ENCODE data around the gene ZFYVE27. TPM values are rescaled to one million over a fixed set of nuclear protein-coding genes. Genes with fewer than 3 reads are reported as not detected.
A peak's percentile ranks its signal among the peaks of the same experiment; 100 is the strongest.

ZFYVE27 gene
- polyA plus RNA-seq, 3 donors, result 13.5 to 16.4 (median 14.6) TPM

DNA sequence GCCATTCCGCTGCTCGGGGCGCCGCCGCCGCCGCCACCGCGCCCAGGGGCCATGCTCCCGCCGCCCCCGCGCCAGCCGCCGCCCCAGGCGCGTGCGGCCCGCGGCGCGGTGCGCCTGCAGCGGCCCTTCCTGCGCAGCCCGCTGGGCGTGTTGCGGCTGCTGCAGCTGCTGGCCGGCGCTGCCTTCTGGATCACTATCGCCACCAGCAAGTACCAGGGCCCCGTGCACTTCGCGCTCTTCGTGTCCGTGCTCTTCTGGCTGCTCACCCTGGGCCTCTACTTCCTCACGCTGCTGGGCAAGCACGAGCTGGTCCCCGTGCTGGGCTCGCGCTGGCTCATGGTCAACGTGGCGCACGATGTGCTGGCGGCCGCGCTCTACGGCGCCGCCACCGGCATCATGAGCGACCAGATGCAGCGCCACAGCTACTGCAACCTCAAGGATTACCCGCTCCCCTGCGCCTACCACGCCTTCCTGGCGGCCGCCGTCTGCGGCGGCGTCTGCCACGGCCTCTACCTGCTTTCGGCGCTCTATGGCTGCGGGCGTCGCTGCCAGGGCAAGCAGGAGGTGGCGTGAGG is 23.0 kb upstream of the ZFYVE27 start:
- H3K27ac ChIP-seq (ENCODE audit: low read depth, low read length), result peak overlapping the region; percentile 78
- 0 to 1% (median 0%) methylated on average over 54 to 69 of the region's 69 CpGs for WGBS, 3 donors

DNA sequence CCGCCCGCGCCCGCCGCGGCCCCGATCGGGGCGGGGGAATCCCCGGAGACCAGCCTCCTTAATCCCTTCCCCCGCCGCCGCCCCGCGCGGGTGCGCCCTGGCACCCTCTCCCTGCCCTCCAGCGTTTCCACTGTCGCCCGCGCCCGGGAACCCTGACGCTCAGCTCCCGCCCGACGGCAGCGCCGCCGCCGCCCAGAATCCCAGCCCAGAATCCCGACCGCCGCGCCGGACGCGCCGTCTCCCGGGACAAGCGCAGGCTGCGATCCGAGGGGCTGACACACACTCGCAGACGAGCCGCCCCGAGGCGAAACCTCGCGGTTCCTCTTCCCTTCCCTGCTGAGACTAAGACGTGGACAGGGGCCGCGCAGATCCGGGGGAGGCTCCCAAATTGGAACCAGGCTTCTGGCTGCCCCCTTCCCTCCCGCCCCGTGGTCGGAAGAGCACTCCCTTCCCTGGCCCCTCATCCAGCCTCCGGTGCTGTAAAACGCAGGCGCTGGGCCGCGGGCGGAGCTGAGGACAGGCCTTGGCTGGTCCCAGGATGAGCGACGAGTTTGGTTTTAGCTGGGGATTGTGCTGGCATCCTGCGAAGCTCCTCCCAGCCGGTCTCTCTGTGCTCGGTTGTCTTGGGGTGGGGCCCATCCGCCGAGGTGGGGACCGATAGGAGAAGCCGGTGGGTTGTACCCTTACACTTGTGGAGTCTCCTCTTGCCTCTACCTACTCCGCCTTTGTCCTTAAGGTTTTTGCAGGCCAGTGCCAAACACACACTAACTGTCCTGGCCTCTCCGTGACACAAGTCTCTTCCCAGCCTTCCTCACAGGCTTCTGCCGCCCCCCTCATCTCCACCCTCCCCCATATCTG is 22.3 kb upstream of the ZFYVE27 start:
- 3 to 11% (median 4%) methylated on average over 60 to 74 of the region's 74 CpGs for WGBS, 3 donors
- H3K27ac ChIP-seq (ENCODE audit: low read depth, low read length), result peak overlapping the region; percentile 78

DNA sequence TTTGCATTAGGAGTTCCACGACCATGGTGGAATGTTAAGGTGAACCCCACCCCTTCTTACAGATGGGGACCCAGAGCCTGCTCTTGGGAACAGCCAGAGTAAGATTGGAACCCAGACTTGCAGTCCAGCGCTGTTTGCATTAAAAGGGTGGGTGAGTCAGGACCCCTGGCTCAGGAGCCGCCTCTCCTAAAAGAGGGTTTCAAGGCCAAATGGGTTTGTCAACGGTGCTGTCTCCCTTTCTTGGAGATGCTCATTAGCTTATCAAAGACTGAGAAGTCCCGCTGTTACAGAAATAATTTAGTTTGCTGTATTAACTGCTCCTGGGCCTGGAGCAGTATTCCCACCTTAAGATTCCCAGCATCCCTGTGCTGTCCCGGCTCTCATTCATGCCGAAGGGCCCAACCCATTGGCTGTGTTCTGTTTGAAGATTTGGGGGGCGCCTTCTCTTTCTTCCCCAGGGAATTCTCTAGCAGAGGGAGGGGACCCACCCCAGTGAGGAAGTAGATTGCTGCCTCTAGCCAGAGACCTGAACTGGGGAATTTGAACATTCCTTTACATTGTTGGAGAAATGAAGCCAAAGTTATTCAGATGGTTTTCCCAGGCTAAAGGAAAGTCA is 21.6 kb upstream of the ZFYVE27 start:
- 55 to 78% (median 58%) methylated on average over 8 of the region's 8 CpGs for whole genome bisulfite sequencing, 3 donors
- peak overlapping the region; percentile 78 for H3K27ac ChIP-seq (ENCODE audit: low read depth, low read length)

DNA sequence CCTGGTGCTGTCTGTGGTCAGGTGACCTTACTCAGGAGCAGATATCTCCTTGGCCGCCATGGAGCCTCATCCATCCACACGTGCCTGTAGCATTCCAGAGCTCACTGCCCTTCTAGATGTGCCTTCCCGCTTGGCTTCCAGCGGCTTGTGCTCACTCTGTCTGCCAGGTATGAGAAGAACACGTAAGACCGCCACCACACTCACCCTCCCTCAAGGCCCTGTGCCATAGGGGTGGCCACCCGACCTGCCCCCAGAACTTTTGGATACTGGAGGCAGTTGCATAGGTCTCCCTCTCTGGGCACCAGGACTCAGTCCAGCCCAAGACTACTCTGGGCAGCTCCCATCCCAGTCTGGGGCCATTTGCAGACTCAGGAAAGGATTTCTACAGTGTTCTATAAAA is 19.3 kb upstream of the ZFYVE27 start:
- H3K27ac ChIP-seq (ENCODE audit: low read depth, low read length), result no peak overlapping the region
- WGBS, 3 donors, result 88 to 95% (median 93%) methylated on average over 7 of the region's 7 CpGs

GRCh38 chr10:97718178-97718577 is 18.8 kb upstream of the ZFYVE27 start:
- no peak overlapping the region for H3K27ac ChIP-seq (ENCODE audit: low read depth, low read length)
- 43 to 76% (median 49%) methylated on average over 6 of the region's 6 CpGs for WGBS, 3 donors

DNA sequence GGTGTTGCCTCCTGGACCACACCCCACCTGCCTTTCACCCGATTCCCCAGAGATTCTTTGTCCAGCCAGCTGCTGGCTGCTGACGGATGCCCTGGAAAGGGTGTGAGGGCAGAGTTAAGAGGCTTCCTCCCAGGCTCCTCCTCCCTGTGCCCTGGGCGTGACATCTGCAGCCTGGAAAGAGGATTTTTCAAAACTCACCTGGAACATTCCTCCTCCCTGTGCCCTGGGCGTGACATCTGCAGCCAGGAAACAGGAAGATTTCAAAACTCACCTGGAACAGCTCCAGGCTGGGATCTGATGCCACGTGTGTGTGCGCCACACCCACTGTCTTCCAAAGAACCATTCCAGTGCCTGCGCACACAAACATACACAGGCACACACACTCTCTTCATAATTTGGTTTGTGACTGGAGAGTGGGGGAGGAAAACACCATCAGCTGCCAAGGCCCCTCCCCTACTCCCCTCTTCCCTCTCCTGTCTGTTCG is 18.2 kb upstream of the ZFYVE27 start:
- WGBS, 3 donors, result 33 to 57% (median 36%) methylated on average over 8 of the region's 8 CpGs
- no peak overlapping the region for H3K27ac ChIP-seq (ENCODE audit: low read depth, low read length)

DNA sequence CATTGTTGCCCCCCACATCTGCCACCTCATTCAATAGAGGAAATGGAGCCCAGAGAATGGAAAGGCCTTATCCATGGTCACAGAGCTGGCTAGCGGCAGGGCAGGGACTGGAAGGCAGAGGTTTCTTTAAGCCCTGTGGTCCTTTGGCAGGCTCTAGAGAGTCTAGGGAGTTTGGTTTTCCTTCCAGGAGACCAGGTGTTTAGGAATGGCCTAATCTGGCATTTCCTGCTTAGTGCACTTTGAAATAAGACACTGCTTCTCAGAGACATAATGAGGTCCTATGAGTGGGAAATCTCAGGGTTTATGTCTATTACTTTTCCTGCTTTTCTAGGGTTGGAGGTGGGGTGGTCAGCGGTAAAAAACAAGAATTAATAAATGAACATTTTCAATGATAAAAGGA is 17.3 kb upstream of the ZFYVE27 start:
- H3K27ac ChIP-seq (ENCODE audit: low read depth, low read length), result no peak overlapping the region
- 77 to 94% (median 91%) methylated on average over 2 of the region's 2 CpGs for WGBS, 3 donors

GRCh38 chr10:97721871-97722780 is 14.8 kb upstream of the ZFYVE27 start:
- WGBS, 3 donors, result 80 to 88% (median 83%) methylated on average over 12 of the region's 12 CpGs

GRCh38 chr10:97723001-97723400 is 13.9 kb upstream of the ZFYVE27 start:
- H3K27ac ChIP-seq (ENCODE audit: low read depth, low read length), result no peak overlapping the region
- WGBS, 3 donors, result 80 to 92% (median 87%) methylated on average over 3 of the region's 3 CpGs

More at GRCh38 chr10:97721871-97722780, 14.8 kb upstream of the ZFYVE27 start:
- H3K27ac ChIP-seq (ENCODE audit: low read depth, low read length), result no peak overlapping the region

GRCh38 chr10:97724341-97724941 is 12.5 kb upstream of the ZFYVE27 start:
- 53 to 61% (median 60%) methylated on average over 5 of the region's 5 CpGs for WGBS, 3 donors
- no peak overlapping the region for H3K27ac ChIP-seq (ENCODE audit: low read depth, low read length)

GRCh38 chr10:97726636-97727178 is 10.2 kb upstream of the ZFYVE27 start:
- H3K27ac ChIP-seq (ENCODE audit: low read depth, low read length), result no peak overlapping the region

GRCh38 chr10:97729014-97729413 is 7.9 kb upstream of the ZFYVE27 start:
- WGBS, 3 donors, result 82 to 88% (median 87%) methylated on average over 5 of the region's 5 CpGs
- H3K27ac ChIP-seq (ENCODE audit: low read depth, low read length), result no peak overlapping the region

More at GRCh38 chr10:97726636-97727178, 10.2 kb upstream of the ZFYVE27 start:
- WGBS, 3 donors, result 31 to 61% (median 56%) methylated on average over 8 of the region's 8 CpGs

- no peak overlapping the region for H3K27ac ChIP-seq (ENCODE audit: low read depth, low read length)
- WGBS, 3 donors, result 52 to 69% (median 64%) methylated on average over 9 of the region's 9 CpGs
Observed at GRCh38 chr10:97731346-97732051, 5.4 kb upstream of the ZFYVE27 start.

GRCh38 chr10:97732052-97732359 is 4.9 kb upstream of the ZFYVE27 start:
- 67 to 78% (median 78%) methylated on average over 4 of the region's 4 CpGs for WGBS, 3 donors

GRCh38 chr10:97733256-97733655 is 3.7 kb upstream of the ZFYVE27 start:
- no peak overlapping the region for H3K27ac ChIP-seq (ENCODE audit: low read depth, low read length)
- 78 to 85% (median 85%) methylated on average over 4 to 5 of the region's 5 CpGs for WGBS, 3 donors

More at GRCh38 chr10:97732052-97732359, 4.9 kb upstream of the ZFYVE27 start:
- H3K27ac ChIP-seq (ENCODE audit: low read depth, low read length), result no peak overlapping the region

DNA sequence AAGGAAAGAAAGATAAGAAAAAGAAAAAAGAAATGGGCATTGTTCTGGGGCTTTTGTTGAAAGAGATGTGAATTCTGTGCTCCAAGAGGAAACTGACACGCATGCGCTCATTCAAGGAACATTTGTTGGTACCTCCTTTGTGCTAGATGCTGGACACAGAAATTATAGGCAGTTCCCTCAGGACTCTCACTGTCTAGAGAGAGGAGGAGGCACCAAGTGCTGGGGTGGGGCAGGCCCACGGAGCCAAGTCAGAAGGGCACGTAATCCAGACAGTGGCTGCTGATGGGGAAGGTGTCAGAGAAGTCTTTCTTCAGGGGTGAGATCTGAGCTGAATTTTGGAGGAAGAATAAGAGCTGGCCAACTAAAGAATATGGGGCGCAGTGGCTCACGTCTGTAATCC is 2.9 kb upstream of the ZFYVE27 start:
- WGBS, 3 donors, result 79 to 88% (median 80%) methylated on average over 6 of the region's 6 CpGs
- no peak overlapping the region for H3K27ac ChIP-seq (ENCODE audit: low read depth, low read length)

- 67 to 72% (median 70%) methylated on average over 13 of the region's 13 CpGs for whole genome bisulfite sequencing, 3 donors
Observed at GRCh38 chr10:97736403-97736901, 476 bp upstream of the ZFYVE27 start.

More at GRCh38 chr10:97736403-97736901, 476 bp upstream of the ZFYVE27 start:
- H3K27ac ChIP-seq (ENCODE audit: low read depth, low read length), result no peak overlapping the region

Data from adipose tissue (tissue), 3 donors.